GM19328 (cell line): Measurements from ENCODE around the gene LCOR.
"Not testable (repeated sequence)": the region's sequence is repeated elsewhere in the genome, so short reads cannot be mapped to it uniquely, and the experiment has no call there.

Experiments used
- ATAC-seq: cut with Tn5 transposase; IDR thresholded peaks from one replicate; pipeline ENCODE4 v1.9.1; 2021; ENCODE audit warnings: mild to moderate bottlenecking, moderate library complexity; ENCODE audit not compliant: unreplicated experiment

The LCOR gene

GRCh38 chr10:96831867-96832720 lies at the start of gene LCOR:
LCOR (plus strand) TSS chr10:96832298; CDS start chr10:96949058, 116,760 bp downstream.
- peak; percentile 57 for ATAC-seq

DNA sequence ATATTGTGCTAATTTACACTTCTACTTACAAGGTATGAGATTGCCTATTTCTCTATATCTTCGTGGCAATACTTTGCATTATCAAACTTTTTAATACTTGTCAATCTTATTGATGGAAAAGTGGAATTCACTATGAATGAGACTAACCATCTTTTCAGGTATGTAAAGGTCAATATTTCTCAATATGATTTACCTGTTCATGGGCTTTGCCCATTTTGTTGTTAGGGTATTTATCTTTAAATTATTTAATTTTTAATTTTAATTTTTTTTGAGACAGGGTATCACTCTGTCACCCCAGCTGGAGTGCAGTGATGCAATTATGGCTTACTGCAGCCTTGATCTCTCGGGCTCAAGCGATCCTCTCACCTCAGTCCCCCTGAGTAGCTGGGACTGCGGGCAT lies 47.8 kb upstream of the LCOR start:
- ATAC-seq, result no peak

- ATAC-seq, result peak; percentile 67
Observed at GRCh38 chr10:96789571-96790108, 42.5 kb upstream of the LCOR start.

GRCh38 chr10:96791902-96792301 lies 40.2 kb upstream of the LCOR start:
- no peak for ATAC-seq

- no peak for ATAC-seq
Observed at GRCh38 chr10:96794836-96795733, 37.0 kb upstream of the LCOR start.

- ATAC-seq, result no peak
Observed at GRCh38 chr10:96797485-96797884, 34.6 kb upstream of the LCOR start.

GRCh38 chr10:96803288-96803664 lies 28.8 kb upstream of the LCOR start:
- no peak for ATAC-seq

- ATAC-seq, result no peak
Observed at GRCh38 chr10:96814264-96814663, 17.8 kb upstream of the LCOR start.

GRCh38 chr10:96818971-96819370 lies 13.1 kb upstream of the LCOR start:
- ATAC-seq, result not testable (repeated sequence)

GRCh38 chr10:96820765-96821164 lies 11.3 kb upstream of the LCOR start:
- no peak for ATAC-seq

- ATAC-seq, result no peak
Observed at GRCh38 chr10:96826438-96826837, 5.7 kb upstream of the LCOR start.

DNA sequence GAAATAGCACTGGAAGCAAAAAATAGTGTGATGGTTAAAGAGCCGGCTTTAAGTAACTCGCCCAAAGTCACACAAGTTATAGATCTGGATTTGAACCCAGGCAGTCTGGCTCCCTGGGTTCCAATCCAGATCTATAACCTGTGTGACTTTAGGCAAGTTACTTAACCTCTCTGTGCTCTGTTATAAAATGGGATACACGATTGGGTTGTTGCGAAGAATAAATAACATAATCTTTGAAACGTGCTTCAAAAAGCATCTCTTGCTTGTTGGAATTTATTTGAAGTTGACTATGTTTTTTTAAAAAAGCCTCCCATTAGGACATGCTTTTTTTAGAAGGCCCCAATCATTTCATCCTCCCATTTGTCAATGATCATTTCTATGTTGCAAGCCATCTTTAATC lies 3.5 kb upstream of the LCOR start:
- ATAC-seq, result no peak

- no peak for ATAC-seq
Observed at GRCh38 chr10:96829029-96829773, 2.9 kb upstream of the LCOR start.

DNA sequence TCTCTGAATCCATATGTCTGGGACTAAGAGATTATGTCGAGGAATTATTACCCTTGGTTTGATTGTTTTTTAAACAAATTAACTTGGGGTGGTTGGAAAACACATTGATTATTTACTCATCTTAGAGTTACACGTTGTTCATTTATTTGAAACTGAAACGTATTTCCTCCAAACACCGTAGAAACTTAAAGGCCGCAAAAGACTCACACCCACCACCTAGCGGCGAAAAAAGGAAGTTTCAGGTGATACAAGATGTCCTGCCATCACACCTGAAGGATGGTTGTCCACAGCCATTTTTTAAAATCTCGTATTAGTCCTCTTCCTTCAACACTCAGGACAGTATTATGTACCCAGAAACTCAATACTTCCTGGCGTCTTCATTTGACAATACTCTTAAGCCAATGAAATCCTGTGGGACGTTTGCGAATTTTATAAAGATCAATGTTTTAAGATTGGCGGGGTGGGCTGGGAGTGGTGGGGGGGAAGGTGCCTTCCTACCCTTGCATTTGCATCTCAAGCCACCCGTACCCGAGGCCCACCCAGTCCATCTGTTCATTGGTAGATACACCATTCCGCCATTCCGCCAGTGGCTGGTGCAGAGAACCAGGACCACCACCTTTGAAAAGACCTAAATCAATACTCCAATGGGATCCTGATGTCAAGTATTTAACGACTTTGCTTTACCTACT lies 1.4 kb upstream of the LCOR start:
- ATAC-seq, result no peak

DNA sequence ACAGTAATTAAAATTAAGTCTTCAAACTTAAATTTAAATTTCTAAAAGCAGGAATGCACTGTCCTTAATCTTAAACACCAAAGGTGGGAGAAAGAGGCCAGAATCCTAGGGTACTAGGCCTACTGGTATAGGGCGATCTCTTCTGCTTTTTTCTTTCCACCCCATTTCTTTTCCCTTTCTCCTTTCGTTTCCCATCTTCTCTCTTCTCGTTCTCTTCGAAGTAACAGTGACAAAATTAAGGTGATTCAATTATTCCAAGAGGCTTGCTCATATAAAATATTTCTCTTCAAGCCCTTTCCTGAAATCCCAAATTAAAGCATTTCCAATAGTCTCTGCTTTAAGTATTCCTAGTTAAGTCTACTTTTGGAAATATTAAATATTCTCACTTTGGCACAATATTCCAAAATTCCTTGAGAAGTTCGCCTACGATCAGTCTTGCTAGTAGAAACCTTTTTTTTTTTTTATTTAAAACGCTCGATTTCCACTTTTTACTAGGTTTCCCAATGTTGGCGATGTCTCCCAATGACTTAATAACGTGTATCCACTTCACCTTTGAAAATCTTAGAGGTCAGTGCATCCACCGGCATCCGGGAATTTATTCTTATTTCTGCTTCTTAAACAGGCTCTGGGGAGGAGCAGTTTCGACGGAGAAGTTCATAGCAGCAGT lies 765 bp upstream of the LCOR start:
- ATAC-seq, result no peak

- peak; percentile 49 for ATAC-seq
Observed at GRCh38 chr10:96832721-96833219, 672 bp downstream of the LCOR start.

- peak; percentile 3 for ATAC-seq
Observed at GRCh38 chr10:96833220-96834001, 1.3 kb downstream of the LCOR start.

- no peak for ATAC-seq
Observed at GRCh38 chr10:96834120-96834519, 2.0 kb downstream of the LCOR start.

DNA sequence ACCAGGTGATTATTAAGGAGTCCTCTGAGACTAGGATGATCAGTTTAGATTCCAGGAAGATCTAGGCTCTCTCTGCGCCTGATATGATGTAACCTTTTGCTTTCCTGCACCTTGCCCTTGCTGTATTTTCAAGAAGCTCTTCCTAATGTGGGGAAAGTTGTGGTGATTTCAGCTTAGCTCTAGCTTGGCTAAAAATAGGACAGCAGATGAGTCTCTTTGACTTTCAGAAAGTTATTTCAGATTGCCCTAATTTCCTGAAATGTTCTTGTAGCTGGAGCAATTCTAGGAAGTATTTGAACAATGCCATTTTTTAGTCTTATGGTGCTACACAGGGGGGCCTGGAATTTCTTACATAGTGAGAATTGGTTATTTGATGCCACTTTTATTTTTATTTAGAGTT lies 3.8 kb downstream of the LCOR start:
- no peak for ATAC-seq
